ENCODE measurements around the gene NT5DC4.

DNA sequence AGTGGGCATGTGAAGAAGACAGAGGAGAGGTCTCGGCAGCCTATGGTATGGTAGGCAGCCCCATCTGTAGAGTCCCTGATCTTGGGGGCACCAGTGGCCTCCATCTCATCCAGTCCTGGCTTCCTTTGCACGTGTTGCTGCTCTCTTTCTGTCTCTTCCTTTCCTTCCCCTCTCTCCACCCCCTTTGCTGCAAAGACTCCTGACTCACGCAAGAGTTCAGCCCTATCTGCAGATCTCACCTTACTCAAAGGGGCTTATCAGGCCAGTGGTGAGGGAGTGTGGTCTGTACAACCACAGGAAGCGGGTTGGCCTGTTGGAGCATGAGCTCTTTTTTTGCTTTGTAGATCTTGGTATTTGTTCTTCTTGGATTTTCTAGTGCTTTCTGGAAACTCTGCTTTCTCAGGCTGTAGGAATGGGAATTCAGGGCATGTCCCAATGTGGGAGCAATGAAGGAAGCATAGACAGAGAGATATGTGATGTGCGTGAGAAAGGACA is 14.6 kb upstream of the NT5DC4 start:
- TF ChIP-seq, protein P1, sequence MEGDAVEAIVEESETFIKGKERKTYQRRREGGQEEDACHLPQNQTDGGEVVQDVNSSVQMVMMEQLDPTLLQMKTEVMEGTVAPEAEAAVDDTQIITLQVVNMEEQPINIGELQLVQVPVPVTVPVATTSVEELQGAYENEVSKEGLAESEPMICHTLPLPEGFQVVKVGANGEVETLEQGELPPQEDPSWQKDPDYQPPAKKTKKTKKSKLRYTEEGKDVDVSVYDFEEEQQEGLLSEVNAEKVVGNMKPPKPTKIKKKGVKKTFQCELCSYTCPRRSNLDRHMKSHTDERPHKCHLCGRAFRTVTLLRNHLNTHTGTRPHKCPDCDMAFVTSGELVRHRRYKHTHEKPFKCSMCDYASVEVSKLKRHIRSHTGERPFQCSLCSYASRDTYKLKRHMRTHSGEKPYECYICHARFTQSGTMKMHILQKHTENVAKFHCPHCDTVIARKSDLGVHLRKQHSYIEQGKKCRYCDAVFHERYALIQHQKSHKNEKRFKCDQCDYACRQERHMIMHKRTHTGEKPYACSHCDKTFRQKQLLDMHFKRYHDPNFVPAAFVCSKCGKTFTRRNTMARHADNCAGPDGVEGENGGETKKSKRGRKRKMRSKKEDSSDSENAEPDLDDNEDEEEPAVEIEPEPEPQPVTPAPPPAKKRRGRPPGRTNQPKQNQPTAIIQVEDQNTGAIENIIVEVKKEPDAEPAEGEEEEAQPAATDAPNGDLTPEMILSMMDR (IDR thresholded peaks at IDR 0.05), result no peak
- no peak for TF ChIP-seq POLR2A (IDR thresholded peaks at IDR 0.05)
